GM18868 (cell line): Measurements from ENCODE around the gene OR10H3.
"Not testable (repeated sequence)": the region's sequence is repeated elsewhere in the genome, so short reads cannot be mapped to it uniquely, and the experiment has no call there.

Experiments
- ATAC-seq: cut with Tn5 transposase; IDR thresholded peaks from one replicate; pipeline ENCODE4 v1.9.1; 2021; ENCODE audit warnings: mild to moderate bottlenecking, moderate library complexity; ENCODE audit not compliant: unreplicated experiment

Gene OR10H3

DNA sequence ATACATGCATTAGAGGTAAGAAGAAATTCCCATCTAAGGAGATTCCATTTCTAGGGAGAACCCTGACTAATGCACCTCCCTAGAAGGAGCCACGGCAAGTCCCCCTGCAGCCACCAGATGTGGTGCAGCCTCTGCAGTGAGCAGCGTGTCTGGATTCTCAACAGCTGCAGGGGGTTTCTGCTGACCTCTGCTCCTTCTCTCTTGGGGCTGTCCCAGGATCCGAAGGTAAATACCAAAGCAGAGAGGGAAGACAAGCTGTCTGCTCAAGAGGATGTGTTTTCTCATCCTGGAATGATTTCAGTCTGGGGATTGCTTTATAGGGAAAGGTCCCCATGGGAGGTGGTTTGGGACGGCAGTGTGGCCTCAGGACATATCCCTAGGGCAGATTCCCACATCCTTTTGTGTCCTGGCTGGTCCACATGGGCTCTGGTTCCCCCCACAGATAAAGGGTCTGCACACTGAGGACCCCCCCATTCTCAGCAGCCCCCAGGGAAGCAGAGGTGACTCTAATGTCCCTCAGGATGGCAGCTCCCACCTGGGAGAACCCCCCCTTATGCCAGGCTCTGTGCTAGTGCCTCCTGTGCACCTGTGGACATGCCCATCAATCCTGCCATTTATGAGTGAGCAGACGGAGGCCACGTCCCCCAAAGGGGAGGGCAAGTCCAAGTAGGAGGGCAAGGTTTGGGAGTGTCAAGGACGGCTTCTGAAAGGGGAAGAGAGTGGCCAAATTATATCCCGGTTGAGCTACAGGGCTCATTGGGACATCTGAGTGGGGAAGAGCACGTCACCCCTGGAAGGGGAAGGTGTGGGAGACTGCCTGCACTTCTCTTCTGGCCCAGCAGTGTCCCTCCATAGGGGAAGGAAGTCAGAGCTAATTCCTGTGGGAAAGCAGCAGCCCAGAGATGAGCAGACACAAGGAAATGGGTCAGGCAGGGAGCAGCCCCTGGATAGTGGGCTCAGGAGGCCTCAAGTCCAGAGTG is 39.5 kb downstream of the OR10H3 start:
- ATAC-seq: no peak

DNA sequence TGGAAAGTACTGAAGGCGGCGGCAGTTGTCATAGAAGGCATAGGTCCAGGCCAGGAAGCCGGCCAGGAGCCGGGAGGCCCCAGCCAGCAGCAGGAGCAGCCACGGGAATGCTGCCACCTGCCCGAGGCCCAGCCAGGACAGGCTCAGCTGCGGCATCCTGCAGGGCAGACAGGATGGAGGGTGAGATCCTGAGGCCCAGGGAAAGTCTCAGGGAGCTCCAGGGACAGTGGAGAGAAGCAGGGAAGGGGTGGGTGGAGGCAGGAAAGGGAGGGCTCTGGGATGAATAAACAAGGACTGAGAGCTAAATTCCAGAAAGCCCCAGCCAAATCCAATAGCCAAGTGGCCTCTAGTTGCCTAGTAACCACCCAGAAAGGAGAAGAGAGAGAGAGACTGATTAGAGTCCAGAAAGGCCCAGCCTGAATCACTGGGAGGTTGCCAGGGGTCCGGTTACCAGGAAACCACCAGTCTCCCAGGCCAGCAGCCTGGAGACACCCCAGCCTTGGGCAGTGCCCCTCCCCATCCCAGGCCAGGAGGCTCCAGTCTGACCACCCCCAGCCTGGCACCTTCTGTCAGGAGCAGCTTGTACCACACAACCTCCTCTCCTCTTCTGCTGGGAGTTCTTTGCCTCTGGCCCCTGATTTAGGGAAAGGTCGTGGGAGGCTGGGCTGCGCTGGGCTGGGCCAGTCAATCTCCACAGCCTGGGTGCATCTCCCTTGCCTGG is 42.1 kb downstream of the OR10H3 start:
- ATAC-seq: no peak

GRCh38 chr19:15780610-15781418 is 43.0 kb downstream of the OR10H3 start:
- no peak for ATAC-seq

DNA sequence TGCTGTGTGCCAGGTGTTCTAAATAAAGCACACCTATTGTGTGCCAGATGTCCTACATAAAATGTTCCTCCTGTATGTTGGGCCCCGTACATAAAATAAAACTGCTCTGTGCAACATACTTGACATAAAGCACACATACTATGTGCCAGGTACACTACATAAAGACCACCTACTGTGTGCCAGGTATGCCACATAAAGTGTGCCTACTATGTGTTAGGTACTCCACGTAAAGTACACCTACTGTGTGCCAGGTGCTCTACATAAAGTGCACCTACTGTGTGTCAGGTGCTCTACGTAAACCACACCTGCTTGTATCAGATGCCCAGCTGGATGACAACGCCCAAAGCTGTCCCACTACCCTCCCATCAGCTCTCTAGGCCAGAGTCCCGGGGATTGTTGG is 43.9 kb downstream of the OR10H3 start:
- no peak for ATAC-seq

DNA sequence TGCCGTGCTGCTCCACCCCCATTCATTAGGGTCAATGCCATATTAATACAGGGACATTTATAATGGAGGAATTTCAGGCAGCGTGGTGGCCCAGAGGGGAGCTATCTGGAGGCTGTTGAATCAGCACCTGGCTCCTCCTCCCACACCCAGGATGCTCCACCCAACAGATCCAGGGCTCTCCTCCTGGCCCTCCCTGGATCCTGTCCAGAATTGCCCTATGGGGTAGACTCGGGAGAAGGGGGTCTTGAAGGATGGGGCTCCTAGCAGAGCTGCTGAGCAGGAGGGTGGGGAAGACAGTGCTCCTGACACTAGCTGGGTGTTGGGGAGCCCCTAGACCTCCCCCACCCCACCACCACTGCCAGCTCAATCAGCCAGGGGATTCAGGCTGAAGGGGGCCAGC is 44.4 kb downstream of the OR10H3 start:
- no peak for ATAC-seq

DNA sequence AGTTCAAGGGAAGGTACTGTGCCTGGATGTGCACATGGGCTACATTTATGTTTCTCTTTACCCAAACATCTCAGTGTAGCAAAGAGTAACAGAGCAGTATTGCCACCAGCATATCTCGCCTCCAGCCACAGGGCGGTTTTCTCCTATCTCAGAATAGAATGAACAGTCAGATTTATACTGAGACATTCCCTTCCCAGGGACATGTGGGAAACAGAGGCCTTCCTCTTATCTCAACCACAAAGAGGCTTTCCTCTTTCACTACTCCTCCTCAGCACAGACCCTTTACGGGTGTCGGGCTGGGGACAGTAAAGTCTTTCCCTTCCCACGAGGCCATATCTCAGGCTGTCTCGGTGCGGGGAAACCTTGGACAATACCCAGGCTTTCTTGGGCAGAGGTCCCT is 45.1 kb downstream of the OR10H3 start:
- ATAC-seq: not testable (repeated sequence)

DNA sequence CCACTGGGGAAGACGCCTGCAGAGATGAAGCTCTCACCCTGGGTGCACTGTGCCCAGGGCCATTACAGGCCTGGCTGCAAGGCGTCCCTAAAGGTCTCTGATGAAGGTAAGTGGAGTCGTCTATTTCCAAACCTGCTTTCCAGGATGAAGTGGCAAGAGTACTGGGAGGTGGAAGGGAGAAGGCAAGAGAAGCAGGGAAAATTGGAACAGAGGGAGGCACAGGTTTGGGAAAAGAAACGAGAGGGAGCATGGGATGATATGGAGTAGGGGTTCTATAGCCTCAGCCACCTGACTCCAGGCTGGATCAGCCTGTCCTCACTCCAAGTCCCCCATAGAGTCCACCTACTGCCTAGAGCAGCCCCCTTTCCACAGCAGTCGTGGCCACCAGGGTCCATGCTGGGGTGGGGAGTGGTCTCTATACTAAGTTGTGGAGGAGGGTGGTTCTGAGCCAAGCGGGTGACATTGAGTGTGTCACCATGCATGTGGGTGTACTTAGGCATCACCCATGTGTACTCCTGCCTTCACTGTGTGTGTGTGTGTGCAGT is 49.9 kb downstream of the OR10H3 start, which contains the start of gene OR10H5:
TSS of gene OR10H5 (plus strand) at position 51 of the 545 bp plus-strand sequence. CDS start 6,388 bp downstream, outside the sequence.
- no peak for ATAC-seq

DNA sequence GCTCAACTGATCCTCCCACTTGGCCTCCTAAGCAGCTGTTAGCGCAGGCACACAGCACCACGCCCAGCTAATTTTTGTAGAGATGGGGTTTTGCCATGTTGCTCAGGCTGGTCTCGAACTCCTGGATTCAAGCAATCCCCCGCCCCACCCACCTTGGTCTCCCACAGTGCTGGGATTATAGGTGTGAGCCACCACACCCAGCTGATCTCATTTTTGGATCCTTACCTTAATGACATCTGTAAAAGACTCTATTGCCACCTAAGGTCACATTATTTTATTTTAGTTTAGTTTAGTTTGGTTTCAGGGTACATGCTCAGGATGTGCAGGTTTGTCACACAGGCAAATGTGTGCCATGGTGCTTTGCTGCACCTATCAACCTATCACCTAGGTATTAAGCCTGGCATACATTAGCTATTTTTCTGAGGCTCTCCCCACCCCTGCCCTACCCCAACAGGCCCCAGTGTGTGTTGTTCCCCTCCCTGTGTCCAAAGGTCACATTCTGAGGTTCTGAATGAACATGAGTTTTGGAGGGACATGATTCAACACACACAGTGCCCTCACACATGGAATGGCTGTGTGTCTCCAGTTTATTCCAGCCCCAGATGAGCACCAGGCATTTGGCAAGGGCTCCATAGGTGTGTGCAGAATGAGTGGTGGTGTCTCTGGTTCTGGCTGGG is 50.9 kb downstream of the OR10H3 start:
- no peak for ATAC-seq

- ATAC-seq: no peak
These were observed 52.3 kb downstream of the OR10H3 start for GRCh38 chr19:15790096-15790495.
